ENCODE data around the gene TFCP2.

DNA sequence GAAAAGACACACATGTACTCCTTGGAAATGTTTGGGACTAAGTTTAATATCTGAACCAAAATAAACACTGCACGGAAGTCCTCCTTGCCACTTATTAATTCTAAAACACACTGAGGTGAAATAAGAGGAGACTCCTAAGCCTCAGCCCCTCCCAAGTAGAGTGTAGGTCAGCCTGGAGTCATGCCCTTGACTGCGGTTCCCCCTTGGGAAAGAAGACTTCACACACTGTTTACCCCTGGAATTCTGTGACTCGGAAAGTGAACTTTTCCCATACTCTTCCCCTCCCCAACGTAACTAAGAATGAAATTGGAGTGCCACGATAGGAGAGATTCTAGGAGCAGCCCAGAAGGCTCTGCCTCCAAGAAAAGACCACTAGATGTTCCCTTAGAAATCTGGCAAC is 8.6 kb upstream of the TFCP2 start:
- TF ChIP-seq NFIC (IDR thresholded peaks at IDR 0.05; ENCODE audit: low read length): no peak
- TF ChIP-seq, protein P1, sequence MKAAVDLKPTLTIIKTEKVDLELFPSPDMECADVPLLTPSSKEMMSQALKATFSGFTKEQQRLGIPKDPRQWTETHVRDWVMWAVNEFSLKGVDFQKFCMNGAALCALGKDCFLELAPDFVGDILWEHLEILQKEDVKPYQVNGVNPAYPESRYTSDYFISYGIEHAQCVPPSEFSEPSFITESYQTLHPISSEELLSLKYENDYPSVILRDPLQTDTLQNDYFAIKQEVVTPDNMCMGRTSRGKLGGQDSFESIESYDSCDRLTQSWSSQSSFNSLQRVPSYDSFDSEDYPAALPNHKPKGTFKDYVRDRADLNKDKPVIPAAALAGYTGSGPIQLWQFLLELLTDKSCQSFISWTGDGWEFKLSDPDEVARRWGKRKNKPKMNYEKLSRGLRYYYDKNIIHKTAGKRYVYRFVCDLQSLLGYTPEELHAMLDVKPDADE (CRISPR knock-in tag; IDR thresholded peaks at IDR 0.05): no peak
- no peak for TF ChIP-seq BRCA1 (CRISPR knock-in tag; IDR thresholded peaks at IDR 0.05)
- TF ChIP-seq ZSCAN29 (CRISPR knock-in tag; conservative IDR thresholded peaks at IDR 0.05): no peak
- TF ChIP-seq, protein P2, sequence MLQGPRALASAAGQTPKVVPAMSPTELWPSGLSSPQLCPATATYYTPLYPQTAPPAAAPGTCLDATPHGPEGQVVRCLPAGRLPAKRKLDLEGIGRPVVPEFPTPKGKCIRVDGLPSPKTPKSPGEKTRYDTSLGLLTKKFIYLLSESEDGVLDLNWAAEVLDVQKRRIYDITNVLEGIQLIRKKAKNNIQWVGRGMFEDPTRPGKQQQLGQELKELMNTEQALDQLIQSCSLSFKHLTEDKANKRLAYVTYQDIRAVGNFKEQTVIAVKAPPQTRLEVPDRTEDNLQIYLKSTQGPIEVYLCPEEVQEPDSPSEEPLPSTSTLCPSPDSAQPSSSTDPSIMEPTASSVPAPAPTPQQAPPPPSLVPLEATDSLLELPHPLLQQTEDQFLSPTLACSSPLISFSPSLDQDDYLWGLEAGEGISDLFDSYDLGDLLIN (CRISPR knock-in tag; IDR thresholded peaks at IDR 0.05; ENCODE audit: borderline replicate concordance): no peak
- no peak for TF ChIP-seq ZNF331 (CRISPR knock-in tag; IDR thresholded peaks at IDR 0.05)
- no peak for TF ChIP-seq MAFK (conservative IDR thresholded peaks at IDR 0.05 in 1 of 2, IDR thresholded peaks at IDR 0.05 in 1 of 2; ENCODE audit: low read length in 2 of 2)
- TF ChIP-seq, protein P3, sequence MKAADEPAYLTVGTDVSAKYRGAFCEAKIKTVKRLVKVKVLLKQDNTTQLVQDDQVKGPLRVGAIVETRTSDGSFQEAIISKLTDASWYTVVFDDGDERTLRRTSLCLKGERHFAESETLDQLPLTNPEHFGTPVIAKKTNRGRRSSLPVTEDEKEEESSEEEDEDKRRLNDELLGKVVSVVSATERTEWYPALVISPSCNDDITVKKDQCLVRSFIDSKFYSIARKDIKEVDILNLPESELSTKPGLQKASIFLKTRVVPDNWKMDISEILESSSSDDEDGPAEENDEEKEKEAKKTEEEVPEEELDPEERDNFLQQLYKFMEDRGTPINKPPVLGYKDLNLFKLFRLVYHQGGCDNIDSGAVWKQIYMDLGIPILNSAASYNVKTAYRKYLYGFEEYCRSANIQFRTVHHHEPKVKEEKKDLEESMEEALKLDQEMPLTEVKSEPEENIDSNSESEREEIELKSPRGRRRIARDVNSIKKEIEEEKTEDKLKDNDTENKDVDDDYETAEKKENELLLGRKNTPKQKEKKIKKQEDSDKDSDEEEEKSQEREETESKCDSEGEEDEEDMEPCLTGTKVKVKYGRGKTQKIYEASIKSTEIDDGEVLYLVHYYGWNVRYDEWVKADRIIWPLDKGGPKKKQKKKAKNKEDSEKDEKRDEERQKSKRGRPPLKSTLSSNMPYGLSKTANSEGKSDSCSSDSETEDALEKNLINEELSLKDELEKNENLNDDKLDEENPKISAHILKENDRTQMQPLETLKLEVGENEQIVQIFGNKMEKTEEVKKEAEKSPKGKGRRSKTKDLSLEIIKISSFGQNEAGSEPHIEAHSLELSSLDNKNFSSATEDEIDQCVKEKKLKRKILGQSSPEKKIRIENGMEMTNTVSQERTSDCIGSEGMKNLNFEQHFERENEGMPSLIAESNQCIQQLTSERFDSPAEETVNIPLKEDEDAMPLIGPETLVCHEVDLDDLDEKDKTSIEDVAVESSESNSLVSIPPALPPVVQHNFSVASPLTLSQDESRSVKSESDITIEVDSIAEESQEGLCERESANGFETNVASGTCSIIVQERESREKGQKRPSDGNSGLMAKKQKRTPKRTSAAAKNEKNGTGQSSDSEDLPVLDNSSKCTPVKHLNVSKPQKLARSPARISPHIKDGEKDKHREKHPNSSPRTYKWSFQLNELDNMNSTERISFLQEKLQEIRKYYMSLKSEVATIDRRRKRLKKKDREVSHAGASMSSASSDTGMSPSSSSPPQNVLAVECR (CRISPR knock-in tag; IDR thresholded peaks at IDR 0.05; ENCODE audit: borderline replicate concordance): no peak
- TF ChIP-seq, protein P4, sequence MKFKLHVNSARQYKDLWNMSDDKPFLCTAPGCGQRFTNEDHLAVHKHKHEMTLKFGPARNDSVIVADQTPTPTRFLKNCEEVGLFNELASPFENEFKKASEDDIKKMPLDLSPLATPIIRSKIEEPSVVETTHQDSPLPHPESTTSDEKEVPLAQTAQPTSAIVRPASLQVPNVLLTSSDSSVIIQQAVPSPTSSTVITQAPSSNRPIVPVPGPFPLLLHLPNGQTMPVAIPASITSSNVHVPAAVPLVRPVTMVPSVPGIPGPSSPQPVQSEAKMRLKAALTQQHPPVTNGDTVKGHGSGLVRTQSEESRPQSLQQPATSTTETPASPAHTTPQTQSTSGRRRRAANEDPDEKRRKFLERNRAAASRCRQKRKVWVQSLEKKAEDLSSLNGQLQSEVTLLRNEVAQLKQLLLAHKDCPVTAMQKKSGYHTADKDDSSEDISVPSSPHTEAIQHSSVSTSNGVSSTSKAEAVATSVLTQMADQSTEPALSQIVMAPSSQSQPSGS (CRISPR knock-in tag; IDR thresholded peaks at IDR 0.05): no peak
- no peak for TF ChIP-seq ZNF143 (CRISPR knock-in tag; IDR thresholded peaks at IDR 0.05)
- TF ChIP-seq NR2C2 (CRISPR knock-in tag; IDR thresholded peaks at IDR 0.05; ENCODE audit: borderline replicate concordance): no peak
- TF ChIP-seq, protein P5, sequence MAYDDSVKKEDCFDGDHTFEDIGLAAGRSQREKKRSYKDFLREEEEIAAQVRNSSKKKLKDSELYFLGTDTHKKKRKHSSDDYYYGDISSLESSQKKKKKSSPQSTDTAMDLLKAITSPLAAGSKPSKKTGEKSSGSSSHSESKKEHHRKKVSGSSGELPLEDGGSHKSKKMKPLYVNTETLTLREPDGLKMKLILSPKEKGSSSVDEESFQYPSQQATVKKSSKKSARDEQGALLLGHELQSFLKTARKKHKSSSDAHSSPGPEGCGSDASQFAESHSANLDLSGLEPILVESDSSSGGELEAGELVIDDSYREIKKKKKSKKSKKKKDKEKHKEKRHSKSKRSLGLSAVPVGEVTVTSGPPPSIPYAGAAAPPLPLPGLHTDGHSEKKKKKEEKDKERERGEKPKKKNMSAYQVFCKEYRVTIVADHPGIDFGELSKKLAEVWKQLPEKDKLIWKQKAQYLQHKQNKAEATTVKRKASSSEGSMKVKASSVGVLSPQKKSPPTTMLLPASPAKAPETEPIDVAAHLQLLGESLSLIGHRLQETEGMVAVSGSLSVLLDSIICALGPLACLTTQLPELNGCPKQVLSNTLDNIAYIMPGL (CRISPR knock-in tag; IDR thresholded peaks at IDR 0.05; ENCODE audit: borderline replicate concordance in 1 of 2, low read depth in 1 of 2): no peak

Measured in HepG2 (cell line).